GM21737 (cell line): ENCODE data around the gene RBCK1.
"Not testable (repeated sequence)": the region's sequence is repeated elsewhere in the genome, so short reads cannot be mapped to it uniquely, and the experiment has no call there.

Experiments used
- ATAC-seq: cut with Tn5 transposase; IDR thresholded peaks from one replicate; pipeline ENCODE4 v1.9.1; 2021; ENCODE audit warnings: mild to moderate bottlenecking, moderate library complexity; ENCODE audit not compliant: unreplicated experiment

Gene RBCK1

GRCh38 chr20:407953-408842, at the start of gene RBCK1:
Gene RBCK1, plus strand, starts transcription at chr20:408299. Its CDS starts 459 bp downstream, at chr20:408758.
- ATAC-seq, result peak; percentile 65

GRCh38 chr20:358891-359555, 49.1 kb upstream of the RBCK1 start:
- ATAC-seq, result no peak

- ATAC-seq, result no peak
These were observed 46.5 kb upstream of the RBCK1 start for GRCh38 chr20:361561-361960.

- no peak for ATAC-seq
These were observed 45.5 kb upstream of the RBCK1 start for GRCh38 chr20:362271-363254.

- ATAC-seq, result no peak
These were observed 44.6 kb upstream of the RBCK1 start for GRCh38 chr20:363319-364078.

GRCh38 chr20:364905-365794, 42.9 kb upstream of the RBCK1 start:
- ATAC-seq, result no peak

GRCh38 chr20:366041-366718, 41.9 kb upstream of the RBCK1 start:
- no peak for ATAC-seq

- no peak for ATAC-seq
These were observed 41.2 kb upstream of the RBCK1 start for GRCh38 chr20:366719-367485.

GRCh38 chr20:367486-367887, 40.6 kb upstream of the RBCK1 start:
- ATAC-seq, result no peak

GRCh38 chr20:368915-369314, 39.2 kb upstream of the RBCK1 start:
- ATAC-seq, result no peak

GRCh38 chr20:370151-370600, 37.9 kb upstream of the RBCK1 start:
- no peak for ATAC-seq

- no peak for ATAC-seq
These were observed 36.9 kb upstream of the RBCK1 start for GRCh38 chr20:370977-371754.

- ATAC-seq, result no peak
These were observed 36.1 kb upstream of the RBCK1 start for GRCh38 chr20:371755-372542.

- not testable (repeated sequence) for ATAC-seq
These were observed 35.5 kb upstream of the RBCK1 start for GRCh38 chr20:372543-373082.

GRCh38 chr20:373171-373890, 34.8 kb upstream of the RBCK1 start:
- ATAC-seq, result no peak
